Lower lobe of right lung (tissue), 2 donors: Measurements from ENCODE around the gene ATG5. TPM values are rescaled to one million over a fixed set of nuclear protein-coding genes. Genes with fewer than 3 reads are reported as not detected.
A peak's percentile ranks its signal among the peaks of the same experiment; 100 is the strongest.

Experiments used
- ATAC-seq, 2 donors: fragments of 200-7000 bp; cut with Tn5 transposase; one replicate each; pipeline ENCODE4 v1.9.1; 2020 to 2022; ENCODE audit warnings: mild to moderate bottlenecking in 2 of 2, moderate library complexity in 2 of 2
- DNase-seq: peaks from one replicate; pipeline ENCODE4 v3.0.0-alpha.2; 2020
- H3K27ac ChIP-seq: fragments of 200-600 bp; one replicate; pipeline ENCODE4 v1.8.0; 2022
- H3K27me3 ChIP-seq: fragments of 200-600 bp; one replicate; pipeline ENCODE4 v1.8.0; 2022; ENCODE audit warnings: low read depth
- H3K36me3 ChIP-seq: fragments of 200-600 bp; one replicate; pipeline ENCODE4 v1.8.0; 2022; ENCODE audit warnings: mild to moderate bottlenecking
- H3K4me1 ChIP-seq: fragments of 200-600 bp; one replicate; pipeline ENCODE4 v1.8.0; 2022
- H3K4me3 ChIP-seq: fragments of 200-600 bp; one replicate; pipeline ENCODE4 v1.8.0; 2022; ENCODE audit warnings: mild to moderate bottlenecking
- H3K9me3 ChIP-seq: fragments of 200-600 bp; one replicate; pipeline ENCODE4 v1.8.0; 2022
- CTCF ChIP-seq: fragments of 200-600 bp; IDR thresholded peaks from one replicate; pipeline ENCODE4 v1.8.0; 2022; ENCODE audit warnings: antibody characterized with exemption, mild to moderate bottlenecking
- intact Hi-C: fragments of 100-400 bp; cut with DNase I; formaldehyde crosslinking; loops from one replicate; pipeline ENCODE4 v1.11.0; 2022
- total RNA-seq: library from RNA; stranded (reverse); fragmentation: NEBNext Ultra II Directional; extraction: Animal tissue kit (Norgen Biotek cat#: 25700); gene quantifications from one replicate; pipeline ENCODE4 v1.2.1, GENCODE V29; 2021
- donor health status: DM: no; HTN: yes; CAD: no; lungs with severe emphysema.

Gene ATG5
- total RNA-seq, 1 donor from 2014 or later = 33.6 TPM

- no peak for DNase-seq
- Histone ChIP-seq H3K9me3 (no peaks in the 10 kb centered on the region), H3K36me3 (peaks cover 29% of the 10 kb centered on the region), H3K4me3 (no peak overlapping the region), H3K4me1 (peaks cover 9% of the 10 kb centered on the region), H3K27ac (no peak overlapping the region), H3K27me3 (no peaks in the 10 kb centered on the region)
- intact Hi-C loops = no loop called here
- ATAC-seq = no peak
- TF ChIP-seq CTCF = no peak
Observed at GRCh38 chr6:106308985-106309384, 16.6 kb downstream of the ATG5 start.

GRCh38 chr6:106305740-106306139 is 19.8 kb downstream of the ATG5 start:
- Histone ChIP-seq H3K4me1 (peaks cover 9% of the 10 kb centered on the region), H3K4me3 (no peak overlapping the region), H3K27ac (no peak overlapping the region), H3K27me3 (no peaks in the 10 kb centered on the region), H3K9me3 (no peaks in the 10 kb centered on the region), H3K36me3 (peaks cover 25% of the 10 kb centered on the region)
- no peak for DNase-seq
- TF ChIP-seq CTCF = no peak
- no peak for ATAC-seq
- intact Hi-C loops = no loop called here

DNA sequence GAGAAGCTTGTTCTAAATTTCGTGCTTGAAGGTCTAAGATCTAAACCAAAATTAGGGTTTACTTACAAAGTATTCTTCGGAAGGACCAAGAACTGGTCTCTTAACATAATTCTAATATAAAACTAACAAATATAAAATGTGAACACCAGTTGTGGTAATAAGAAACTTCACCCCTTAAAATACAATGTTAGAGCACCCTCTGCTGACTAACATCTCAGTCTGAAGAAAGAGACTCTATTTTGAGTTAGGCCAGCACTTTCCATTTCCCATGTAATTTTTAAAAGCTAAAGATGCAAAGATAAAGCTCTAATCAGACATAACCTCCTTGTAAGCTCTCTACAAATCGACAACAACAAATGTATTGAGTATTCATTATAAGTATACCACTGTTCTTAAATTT is 24.6 kb downstream of the ATG5 start:
- DNase-seq (no peak), ATAC-seq (peak in 1 of 2 donors; percentile 51)
- peaks cover 8% of the 10 kb centered on the region for H3K36me3 ChIP-seq
- peak; percentile 35 for TF ChIP-seq CTCF
- H3K4me1 ChIP-seq = no peaks in the 10 kb centered on the region
- H3K27me3 ChIP-seq = no peaks in the 10 kb centered on the region
- no peak overlapping the region for H3K27ac ChIP-seq
- H3K4me3 ChIP-seq = no peak overlapping the region
- intact Hi-C loops = no loop called here
- no peaks in the 10 kb centered on the region for H3K9me3 ChIP-seq

- no peaks in the 10 kb centered on the region for H3K4me1 ChIP-seq
- H3K9me3 ChIP-seq = no peaks in the 10 kb centered on the region
- no peak for TF ChIP-seq CTCF
- intact Hi-C loops = no loop called here
- DNase-seq (no peak), ATAC-seq (peak in 1 of 2 donors; percentile 45)
- H3K27me3 ChIP-seq = no peaks in the 10 kb centered on the region
- no peak overlapping the region for H3K27ac ChIP-seq
- H3K36me3 ChIP-seq = peaks cover 8% of the 10 kb centered on the region
- H3K4me3 ChIP-seq = no peak overlapping the region
Observed at GRCh38 chr6:106300020-106300780, 25.4 kb downstream of the ATG5 start.

- Histone ChIP-seq H3K4me1 (no peaks in the 10 kb centered on the region), H3K36me3 (peaks cover 19% of the 10 kb centered on the region), H3K27ac (no peak overlapping the region), H3K9me3 (peaks cover 7% of the 10 kb centered on the region), H3K27me3 (no peaks in the 10 kb centered on the region), H3K4me3 (no peak overlapping the region)
- intact Hi-C loops = no loop called here
- ATAC-seq (no peak), DNase-seq (no peak)
- no peak for TF ChIP-seq CTCF
Observed at GRCh38 chr6:106293116-106293515, 32.4 kb downstream of the ATG5 start.
